GM12891 (cell line): Measurements from ENCODE around the gene FAM131B.

Experiments
- DNase-seq: peaks from one replicate; pipeline ENCODE4 v3.0.0; 2011; ENCODE audit warnings: low spot score; ENCODE audit not compliant: insufficient read length
- FAIRE-seq: peaks from 2 replicates; lab custom pipeline; 2011; peaks lifted over from hg19 to GRCh38; lab: Jason Lieb, UNC
- PAX5 ChIP-seq: IDR thresholded peaks from 2 replicates; pipeline ENCODE4 v1.6.1; 2011; ENCODE audit warnings: low read length, moderate library complexity, mild to moderate bottlenecking; ENCODE audit not compliant: insufficient read depth, severe bottlenecking
- POLR2A ChIP-seq: IDR thresholded peaks from 2 replicates; pipeline ENCODE4 v1.6.1; 2011; ENCODE audit warnings: low read depth, low read length, control low read depth
- POLR2AphosphoS5 ChIP-seq: IDR thresholded peaks from 2 replicates; pipeline ENCODE4 v1.6.1; 2011; ENCODE audit warnings: low read depth, low read length, control low read depth
- POU2F2 ChIP-seq: IDR thresholded peaks from 2 replicates; pipeline ENCODE4 v1.6.1; 2011; ENCODE audit warnings: low read depth, mild to moderate bottlenecking, control low read depth, low read length, moderate library complexity
- SPI1 ChIP-seq: IDR thresholded peaks from 2 replicates; pipeline ENCODE4 v1.6.1; 2011; ENCODE audit warnings: low read depth, low read length, control low read depth
- TAF1 ChIP-seq: IDR thresholded peaks from 2 replicates; pipeline ENCODE4 v1.6.1; 2011; ENCODE audit warnings: low read depth, low read length, control low read depth

FAM131B gene

DNA sequence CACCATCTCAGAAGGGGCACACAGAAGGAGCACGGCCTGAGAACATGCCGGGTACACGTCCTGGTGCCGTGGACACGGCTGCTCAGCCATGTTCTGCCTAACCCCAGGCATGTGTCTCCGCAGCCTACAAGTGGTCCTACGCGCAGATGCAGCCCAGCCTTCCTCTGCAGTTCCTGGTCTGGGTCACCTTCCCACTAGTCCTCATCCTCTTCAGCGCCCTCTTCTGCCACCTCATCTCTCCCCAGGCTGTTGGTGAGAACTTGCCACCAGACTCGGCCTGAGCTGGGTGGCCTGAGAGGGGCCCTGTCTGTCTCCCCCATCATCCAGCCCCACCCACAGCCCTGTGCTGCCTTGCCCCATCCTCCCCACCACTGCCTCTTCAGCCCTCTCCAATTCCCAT lies 41.3 kb downstream of the FAM131B start:
- FAIRE-seq (no peak), DNase-seq (no peak)

DNA sequence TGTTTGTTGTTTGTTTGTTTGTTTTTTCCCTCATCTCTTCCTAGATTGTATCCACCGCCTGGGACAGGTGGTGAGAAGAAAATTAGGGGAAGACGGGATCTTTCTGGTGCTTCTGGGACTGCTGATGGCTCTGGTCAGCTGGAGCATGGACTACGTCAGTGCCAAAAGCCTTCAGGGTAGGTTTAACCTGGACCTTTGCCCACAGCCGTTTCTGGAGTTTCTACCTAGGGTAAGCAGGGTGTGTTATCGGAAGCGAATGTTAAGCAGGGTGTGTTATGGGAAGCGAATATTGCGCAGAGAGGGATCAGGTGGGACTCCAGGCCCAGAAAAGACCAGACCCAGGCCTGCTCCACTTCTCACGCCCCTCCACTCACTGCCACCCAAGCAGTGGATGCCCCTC lies 41.9 kb downstream of the FAM131B start:
- FAIRE-seq (no peak), DNase-seq (no peak)

More for the DNA sequence above, 41.3 kb downstream of the FAM131B start:
- TF ChIP-seq POLR2AphosphoS5, result no peak
- TF ChIP-seq POLR2A, result no peak
- TF ChIP-seq TAF1, result no peak
- no peak for TF ChIP-seq POU2F2
- TF ChIP-seq PAX5, result no peak
- no peak for TF ChIP-seq SPI1

DNA sequence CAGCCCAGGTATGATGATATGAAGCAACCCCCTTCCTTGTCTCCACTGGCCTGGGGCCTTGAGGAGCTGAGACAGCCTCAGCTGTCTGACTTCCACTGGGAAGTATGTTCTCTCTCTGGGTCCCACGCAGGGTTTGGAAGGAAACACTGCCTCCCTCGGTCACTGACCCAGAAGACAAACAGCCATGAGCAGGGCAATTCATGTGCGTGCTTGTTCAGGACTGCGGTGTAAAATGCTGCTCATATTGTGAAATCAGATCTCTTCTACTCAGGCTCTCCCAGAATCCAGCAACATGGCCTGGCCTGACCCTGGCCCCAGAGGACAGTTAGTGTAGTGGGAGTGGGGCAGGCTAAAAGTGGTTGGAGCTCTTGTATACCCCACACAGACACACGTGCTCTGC lies 43.9 kb downstream of the FAM131B start:
- FAIRE-seq (no peak), DNase-seq (no peak)
- TF ChIP-seq SPI1, result no peak
- TF ChIP-seq POLR2AphosphoS5, result no peak
- TF ChIP-seq POU2F2, result no peak
- no peak for TF ChIP-seq PAX5
- no peak for TF ChIP-seq POLR2A
- no peak for TF ChIP-seq TAF1

More for the DNA sequence above, 41.9 kb downstream of the FAM131B start:
- TF ChIP-seq POLR2AphosphoS5, result no peak
- no peak for TF ChIP-seq POU2F2
- no peak for TF ChIP-seq POLR2A
- no peak for TF ChIP-seq TAF1
- TF ChIP-seq PAX5, result no peak
- TF ChIP-seq SPI1, result no peak

DNA sequence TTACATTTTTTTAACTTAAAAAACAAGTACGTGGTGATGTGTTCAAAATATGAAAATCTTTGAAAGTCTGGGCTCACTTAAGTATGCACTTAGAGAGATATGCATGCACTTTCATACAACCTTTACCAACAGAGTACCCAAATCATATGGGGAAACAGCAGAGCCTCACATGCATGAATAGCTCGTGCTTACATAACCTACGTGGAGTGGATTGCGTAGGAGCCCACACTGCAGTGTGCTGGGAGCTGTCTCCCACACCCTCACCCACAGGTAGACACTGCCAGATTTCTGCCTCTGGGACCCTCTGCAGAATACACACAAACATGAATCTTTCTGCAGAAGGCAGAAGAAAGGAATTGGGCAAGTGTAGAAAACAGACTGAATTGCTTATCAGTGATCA lies 46.0 kb downstream of the FAM131B start:
- FAIRE-seq, result no peak

DNA sequence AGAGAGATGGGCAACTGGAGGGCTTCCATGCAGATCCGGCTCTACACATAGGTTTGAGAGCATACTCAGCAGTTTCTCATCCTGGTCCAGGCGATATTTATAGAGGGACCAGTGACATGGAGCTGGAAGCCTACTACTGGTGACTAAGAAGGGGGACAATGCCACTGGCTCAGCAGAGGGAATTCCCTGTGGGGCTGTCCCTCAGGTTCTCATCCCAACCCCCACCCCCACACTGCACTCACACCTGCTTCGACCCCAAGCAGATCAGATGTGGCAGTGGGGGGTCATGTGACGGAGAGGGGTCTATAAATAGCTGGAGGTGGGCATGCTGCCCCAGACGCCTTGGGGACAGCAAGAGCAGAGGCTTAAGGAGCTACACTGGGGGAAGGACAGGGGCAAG lies 46.7 kb downstream of the FAM131B start, which contains the start of gene CLCN1:
Gene CLCN1, plus strand, starts transcription at position 336 of the 400 bp plus-strand sequence. CDS start 102 bp downstream, outside the sequence.
- TF ChIP-seq POLR2A (no peak), POU2F2 (no peak), TAF1 (no peak), PAX5 (no peak), SPI1 (no peak), POLR2AphosphoS5 (no peak)
- DNase-seq, result no peak
- no peak for FAIRE-seq

More for the DNA sequence above, 46.0 kb downstream of the FAM131B start:
- DNase-seq, result no peak
- TF ChIP-seq SPI1 (no peak), POLR2A (no peak), POU2F2 (no peak), TAF1 (no peak), PAX5 (no peak), POLR2AphosphoS5 (no peak)

DNA sequence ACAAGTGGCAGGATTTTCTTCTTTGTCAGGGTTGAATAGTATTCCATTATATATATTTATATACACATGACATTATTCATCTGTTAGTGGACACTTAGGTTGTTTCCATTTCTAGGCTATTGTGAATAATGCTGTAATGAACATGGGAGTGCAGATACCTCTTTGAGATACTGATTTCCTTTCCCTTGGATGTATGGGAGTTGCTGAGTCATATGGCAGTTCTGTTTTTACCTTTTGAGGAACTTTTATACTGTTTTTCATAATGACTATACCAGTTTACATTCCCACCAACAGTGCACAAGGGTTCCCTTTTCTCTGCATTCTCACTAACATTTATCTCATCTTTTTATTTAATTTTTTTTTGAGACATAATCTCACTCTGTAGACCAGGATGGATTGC lies 48.4 kb downstream of the FAM131B start:
- TF ChIP-seq PAX5 (no peak), POLR2AphosphoS5 (no peak), POLR2A (no peak), SPI1 (no peak), POU2F2 (no peak), TAF1 (no peak)
- FAIRE-seq, result no peak
- DNase-seq, result no peak

DNA sequence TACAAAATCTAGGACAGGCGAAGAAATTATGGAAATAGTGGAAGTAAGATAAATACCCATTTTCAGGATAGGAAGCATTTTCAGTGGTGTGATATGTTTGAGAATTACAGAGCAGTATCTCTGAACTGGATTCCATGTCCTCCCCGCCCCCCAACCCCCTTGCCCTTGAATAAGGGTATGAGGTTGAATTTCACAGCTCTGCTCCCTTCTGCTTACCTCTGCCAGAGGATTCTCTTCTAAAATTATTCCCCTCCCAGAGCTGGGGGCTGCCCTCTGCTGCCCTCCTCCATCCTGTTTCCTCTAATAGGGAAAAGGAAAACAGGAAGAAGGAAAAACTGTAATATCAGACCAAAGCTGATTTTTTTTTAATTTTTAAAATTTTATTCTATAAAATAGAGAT lies 53.9 kb downstream of the FAM131B start:
- no peak for DNase-seq
- no peak for FAIRE-seq
- TF ChIP-seq PAX5, result no peak
- TF ChIP-seq POLR2A, result no peak
- TF ChIP-seq POU2F2, result no peak
- no peak for TF ChIP-seq SPI1
- no peak for TF ChIP-seq POLR2AphosphoS5
- no peak for TF ChIP-seq TAF1

DNA sequence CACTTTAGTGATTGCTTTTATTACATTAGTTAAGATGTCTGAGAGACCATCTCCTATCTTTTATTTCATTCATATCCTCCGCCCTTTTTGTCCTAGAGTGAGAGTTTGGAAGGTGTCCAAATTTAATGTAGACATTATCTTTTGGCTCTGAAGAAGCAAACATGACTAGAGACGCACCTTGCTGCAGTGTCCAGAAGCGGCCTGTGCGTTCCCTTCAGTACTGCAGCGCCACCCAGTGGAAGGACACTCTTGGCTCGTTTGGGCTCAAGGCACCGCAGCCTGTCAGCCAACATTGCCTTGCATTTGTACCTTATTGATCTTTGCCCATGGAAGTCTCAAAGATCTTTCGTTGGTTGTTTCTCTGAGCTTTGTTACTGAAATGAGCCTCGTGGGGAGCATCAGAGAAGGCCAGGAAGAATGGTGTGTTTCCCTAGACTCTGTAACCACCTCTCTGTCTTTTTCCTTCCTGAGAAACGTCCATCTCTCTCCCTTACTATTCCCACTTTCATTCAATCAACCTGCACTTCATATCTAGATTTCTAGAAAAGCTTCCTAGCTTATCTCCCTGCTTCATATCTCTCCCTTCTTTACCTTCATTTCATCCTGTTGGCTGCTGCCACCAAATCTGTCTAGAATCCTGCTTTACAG lies 57.0 kb downstream of the FAM131B start:
- FAIRE-seq, result no peak

DNA sequence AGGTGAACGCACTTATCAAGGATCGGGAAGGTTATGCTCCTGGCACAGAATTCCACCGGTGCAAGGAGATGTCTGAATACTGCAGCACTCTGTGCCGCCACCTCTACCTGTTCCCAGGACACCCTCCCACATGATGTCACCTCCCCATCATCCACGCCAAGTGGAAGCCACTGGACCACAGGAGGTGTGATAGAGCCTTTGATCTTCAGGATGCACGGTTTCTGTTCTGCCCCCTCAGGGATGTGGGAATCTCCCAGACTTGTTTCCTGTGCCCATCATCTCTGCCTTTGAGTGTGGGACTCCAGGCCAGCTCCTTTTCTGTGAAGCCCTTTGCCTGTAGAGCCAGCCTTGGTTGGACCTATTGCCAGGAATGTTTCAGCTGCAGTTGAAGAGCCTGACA lies 57.6 kb downstream of the FAM131B start:
- DNase-seq (no peak), FAIRE-seq (no peak)
- TF ChIP-seq TAF1 (no peak), PAX5 (no peak), POU2F2 (no peak), SPI1 (no peak), POLR2A (no peak), POLR2AphosphoS5 (no peak)

More for the DNA sequence above, 57.0 kb downstream of the FAM131B start:
- TF ChIP-seq POLR2A (no peak), SPI1 (no peak), TAF1 (no peak), POU2F2 (no peak), POLR2AphosphoS5 (no peak), PAX5 (no peak)
- no peak for DNase-seq

DNA sequence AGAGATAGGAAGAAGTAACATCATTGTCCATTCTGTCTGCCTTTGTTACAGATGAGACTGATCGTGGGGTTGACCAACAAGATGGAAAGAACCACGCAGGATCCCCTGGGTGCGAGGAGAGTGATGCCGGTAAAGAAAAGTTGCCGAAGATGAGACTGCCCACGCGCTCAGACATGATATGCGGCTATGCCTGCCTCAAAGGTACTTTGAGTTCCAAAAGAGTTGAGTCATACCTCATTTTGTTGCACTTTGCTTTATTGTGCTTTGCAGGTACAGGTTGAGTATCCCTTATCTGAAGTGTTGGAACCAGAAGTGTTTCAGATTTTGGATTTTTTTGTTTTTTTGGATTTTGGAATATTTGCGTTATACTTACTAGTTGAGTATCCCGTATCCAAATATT lies 58.8 kb downstream of the FAM131B start:
- FAIRE-seq (no peak), DNase-seq (no peak)
- TF ChIP-seq SPI1, result no peak
- TF ChIP-seq POLR2AphosphoS5, result no peak
- no peak for TF ChIP-seq PAX5
- TF ChIP-seq POU2F2, result no peak
- TF ChIP-seq POLR2A, result no peak
- no peak for TF ChIP-seq TAF1
